H9 (cell line): ENCODE data around the gene POU2AF3. TPM values are rescaled to one million over a fixed set of nuclear protein-coding genes. Genes with fewer than 3 reads are reported as not detected.

ENCODE experiments used
- DNase-seq: peaks from one replicate; pipeline ENCODE4 v3.0.0-alpha.2; 2017
- H2AFZ ChIP-seq: one replicate; pipeline ENCODE4 v1.6.1; 2013; ENCODE audit warnings: mild to moderate bottlenecking, low read length, control low read depth, moderate library complexity
- H2AK5ac ChIP-seq: 2 replicates; pipeline ENCODE4 v1.6.1; 2013; ENCODE audit warnings: low read length, control low read depth, mixed read lengths; ENCODE audit not compliant: insufficient read length
- H2BK120ac ChIP-seq: one replicate; pipeline ENCODE4 v1.6.1; 2013; ENCODE audit warnings: low read depth, mild to moderate bottlenecking, low read length, control low read depth, inconsistent platforms; ENCODE audit not compliant: poor library complexity, severe bottlenecking
- H2BK12ac ChIP-seq: 2 replicates; pipeline ENCODE4 v1.6.1; 2013; ENCODE audit warnings: low read length, control low read depth, mixed read lengths, low read depth; ENCODE audit not compliant: insufficient read length
- H2BK15ac ChIP-seq: 2 replicates; pipeline ENCODE4 v1.6.1; 2013; ENCODE audit warnings: low read depth, low read length, control low read depth
- H2BK20ac ChIP-seq: one replicate; pipeline ENCODE4 v1.6.1; 2013; ENCODE audit warnings: low read depth, mild to moderate bottlenecking, low read length, control low read depth, inconsistent platforms; ENCODE audit not compliant: poor library complexity, severe bottlenecking
- H2BK5ac ChIP-seq: 2 replicates; pipeline ENCODE4 v1.6.1; 2013; ENCODE audit warnings: low read length, control low read depth, mixed read lengths; ENCODE audit not compliant: insufficient read length
- H3K14ac ChIP-seq: 2 replicates; pipeline ENCODE4 v1.6.1; 2013; ENCODE audit warnings: low read length, control low read depth; ENCODE audit not compliant: insufficient read depth
- H3K18ac ChIP-seq: 2 replicates; pipeline ENCODE4 v1.6.1; 2013; ENCODE audit warnings: low read depth, mild to moderate bottlenecking, mixed read lengths, low read length, control low read depth; ENCODE audit not compliant: insufficient read length
- H3K23ac ChIP-seq: 2 replicates; pipeline ENCODE4 v1.6.1; 2013; ENCODE audit warnings: low read length, control low read depth, mixed read lengths, low read depth; ENCODE audit not compliant: insufficient read length
- H3K23me2 ChIP-seq: 2 replicates; pipeline ENCODE4 v1.6.1; 2013; ENCODE audit warnings: low read depth, mild to moderate bottlenecking, mixed read lengths, low read length, control low read depth; ENCODE audit not compliant: insufficient read length, poor library complexity, severe bottlenecking
- H3K27ac ChIP-seq: 2 replicates; pipeline ENCODE4 v1.5.1; 2013; ENCODE audit warnings: low read length, control low read depth, mixed read lengths, low read depth; ENCODE audit not compliant: insufficient read length
- H3K27me3 ChIP-seq: 2 replicates; pipeline ENCODE4 v1.6.1; 2013; ENCODE audit warnings: low read length, control low read depth, inconsistent platforms; ENCODE audit not compliant: insufficient read depth
- H3K4ac ChIP-seq: 2 replicates; pipeline ENCODE4 v1.6.1; 2013; ENCODE audit warnings: low read depth, mild to moderate bottlenecking, control low read depth, inconsistent platforms, low read length, moderate library complexity
- H3K4me1 ChIP-seq: 2 replicates; pipeline ENCODE4 v1.6.1; 2013; ENCODE audit warnings: low read length, control low read depth, inconsistent platforms; ENCODE audit not compliant: insufficient read depth
- H3K4me2 ChIP-seq: 2 replicates; pipeline ENCODE4 v1.6.1; 2013; ENCODE audit warnings: low read length, control low read depth, mixed read lengths; ENCODE audit not compliant: insufficient read length, insufficient read depth
- H3K56ac ChIP-seq: 2 replicates; pipeline ENCODE4 v1.6.1; 2013; ENCODE audit warnings: low read depth, mild to moderate bottlenecking, mixed read lengths, low read length, control low read depth; ENCODE audit not compliant: insufficient read length
- H3K79me1 ChIP-seq: 2 replicates; pipeline ENCODE4 v1.6.1; 2013; ENCODE audit warnings: low read depth, mild to moderate bottlenecking, moderate library complexity, low read length, control low read depth, inconsistent platforms; ENCODE audit not compliant: insufficient read depth, poor library complexity, severe bottlenecking
- H3K79me2 ChIP-seq: 2 replicates; pipeline ENCODE4 v1.6.1; 2013; ENCODE audit warnings: low read length, control low read depth, inconsistent platforms; ENCODE audit not compliant: insufficient read depth
- H3K9ac ChIP-seq: 2 replicates; pipeline ENCODE4 v1.6.1; 2013; ENCODE audit warnings: low read length, control low read depth, mixed read lengths; ENCODE audit not compliant: insufficient read length; ENCODE audit errors: extremely low read depth
- H3K9me3 ChIP-seq: one replicate; pipeline ENCODE4 v1.6.1; 2013; ENCODE audit warnings: low read depth, low read length, inconsistent platforms; ENCODE audit not compliant: control insufficient read depth
- H3T11ph ChIP-seq: one replicate; pipeline ENCODE4 v1.6.1; 2013; ENCODE audit warnings: mild to moderate bottlenecking, low read length, control low read depth, inconsistent platforms
- H4K20me1 ChIP-seq: one replicate; pipeline ENCODE4 v1.6.1; 2013; ENCODE audit not compliant: control insufficient read depth, insufficient read length, insufficient read depth
- H4K5ac ChIP-seq: 2 replicates; pipeline ENCODE4 v1.6.1; 2013; ENCODE audit warnings: low read depth, mild to moderate bottlenecking, mixed read lengths, low read length, control low read depth; ENCODE audit not compliant: insufficient read length
- H4K8ac ChIP-seq: replicated peaks from 2 replicates; pipeline ENCODE4 v1.6.1; 2013; ENCODE audit warnings: low read length, control low read depth, mixed read lengths, low read depth; ENCODE audit not compliant: insufficient read length
- H4K91ac ChIP-seq: 2 replicates; pipeline ENCODE4 v1.6.1; 2013; ENCODE audit warnings: low read depth, mild to moderate bottlenecking, moderate library complexity, mixed read lengths, low read length, control low read depth; ENCODE audit not compliant: insufficient read length
- H3K27ac Mint-ChIP-seq, 3 experiments: 2 replicates in 2 of 3; 3 replicates in 1 of 3; pipeline ENCODE4 v1.8.0; 2020 to 2021; ENCODE audit warnings: mixed read lengths in 3 of 3, mild to moderate bottlenecking in 1 of 3, moderate library complexity in 1 of 3
- H3K27me3 Mint-ChIP-seq: 2 replicates; pipeline ENCODE4 v1.8.0; 2021; ENCODE audit warnings: low read depth, mild to moderate bottlenecking, moderate library complexity, mixed read lengths
- H3K36me3 Mint-ChIP-seq, 3 experiments: 2 replicates in 2 of 3; 3 replicates in 1 of 3; pipeline ENCODE4 v1.8.0; 2020 to 2021; ENCODE audit warnings: low read depth in 3 of 3, mixed read lengths in 3 of 3; ENCODE audit not compliant: insufficient read depth in 1 of 3
- H3K4me1 Mint-ChIP-seq, 2 experiments: 2 replicates each; pipeline ENCODE4 v1.8.0; 2020; ENCODE audit warnings: mixed read lengths in 2 of 2
- H3K4me3 Mint-ChIP-seq, 2 experiments: 2 replicates in 1 of 2; 3 replicates in 1 of 2; pipeline ENCODE4 v1.8.0; 2020 to 2021; ENCODE audit warnings: mild to moderate bottlenecking in 2 of 2, mixed read lengths in 2 of 2, moderate library complexity in 1 of 2
- H3K9me3 Mint-ChIP-seq, 2 experiments: 2 replicates in 1 of 2; 3 replicates in 1 of 2; pipeline ENCODE4 v1.8.0; 2020; ENCODE audit warnings: mild to moderate bottlenecking in 2 of 2, mixed read lengths in 2 of 2, moderate library complexity in 1 of 2
- total RNA-seq: library from RNA; stranded (reverse); gene quantifications from 2 replicates; pipeline ENCODE4 v1.2.1, GENCODE V29; 2021
- TF ChIP-seq, protein P1 (sequence below): fragments of 200-600 bp; sonication (generic); conservative IDR thresholded peaks from 3 replicates; pipeline ENCODE4 v1.8.0; 2021; ENCODE audit warnings: antibody characterized with exemption, mild to moderate bottlenecking

POU2AF3 gene
- total RNA-seq, 1 experiment from 2014 or later = 0.52 TPM

DNA sequence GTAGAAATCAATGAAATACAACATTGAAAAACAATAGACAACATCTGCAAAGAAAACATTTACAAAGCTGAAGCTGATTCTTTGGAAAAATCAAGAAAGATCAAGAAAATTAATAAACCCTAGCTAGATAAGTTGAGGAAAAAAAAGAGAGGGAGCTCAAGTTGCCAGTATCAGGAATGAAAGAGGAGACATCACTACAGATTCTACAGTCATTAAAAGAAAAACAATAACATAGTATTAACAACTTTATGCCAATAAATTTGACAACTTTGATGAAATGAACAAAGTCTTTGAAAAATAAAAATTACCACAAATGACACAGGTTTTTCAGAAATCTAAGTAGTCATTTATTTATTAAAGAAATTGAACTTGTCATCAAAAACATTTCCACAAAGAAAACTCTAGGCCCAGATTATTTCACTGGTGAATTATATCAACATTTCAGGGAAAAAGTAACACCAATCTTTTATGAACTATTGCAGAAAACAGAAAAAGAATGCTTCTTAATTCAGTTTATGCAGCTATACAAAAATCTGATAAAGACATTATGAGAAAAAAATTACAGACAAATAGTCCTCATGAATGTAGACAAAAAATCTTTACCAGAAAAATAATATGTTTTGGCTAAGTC, 41.5 kb downstream of the POU2AF3 start:
- H3K56ac ChIP-seq = no peak overlapping the region
- H4K91ac ChIP-seq = no peak overlapping the region
- no peak overlapping the region for H3K9ac ChIP-seq
- H2BK20ac ChIP-seq = no peak overlapping the region
- no peak overlapping the region for H3K4me2 ChIP-seq
- H3K79me1 ChIP-seq = no peaks in the 10 kb centered on the region
- no peak overlapping the region for H3K27ac Mint-ChIP-seq
- DNase-seq = no peak
- H4K8ac ChIP-seq = no peak overlapping the region
- no peak overlapping the region for H2BK15ac ChIP-seq
- H3K27me3 Mint-ChIP-seq = no peaks in the 10 kb centered on the region
- H3T11ph ChIP-seq = no peak overlapping the region
- peaks cover 7% of the 10 kb centered on the region; the same call in 1 of the 2 replicates for H3K4me1 ChIP-seq
- no peak overlapping the region for H3K27ac ChIP-seq
- no peak overlapping the region for H3K4me3 Mint-ChIP-seq
- no peaks in the 10 kb centered on the region; the same call in 1 of the 2 replicates for H3K27me3 ChIP-seq
- H3K9me3 ChIP-seq = no peaks in the 10 kb centered on the region
- H3K23ac ChIP-seq = no peak overlapping the region
- H3K36me3 Mint-ChIP-seq = peaks cover 0 to 14% (median 9%) of the 10 kb centered on the region in 3 experiments; a peak in 6 of 7 replicates
- no peak overlapping the region for H3K18ac ChIP-seq
- H4K5ac ChIP-seq = no peak overlapping the region
- H3K79me2 ChIP-seq = no peaks in the 10 kb centered on the region
- H3K23me2 ChIP-seq = no peaks in the 10 kb centered on the region
- H3K14ac ChIP-seq = no peak overlapping the region
- H4K20me1 ChIP-seq = no peaks in the 10 kb centered on the region
- peaks cover 17 to 21% of the 10 kb centered on the region in 2 experiments for H3K4me1 Mint-ChIP-seq
- H2BK12ac ChIP-seq = no peak overlapping the region
- H2AFZ ChIP-seq = no peak overlapping the region
- no peak overlapping the region for H2AK5ac ChIP-seq
- TF ChIP-seq, protein P1, sequence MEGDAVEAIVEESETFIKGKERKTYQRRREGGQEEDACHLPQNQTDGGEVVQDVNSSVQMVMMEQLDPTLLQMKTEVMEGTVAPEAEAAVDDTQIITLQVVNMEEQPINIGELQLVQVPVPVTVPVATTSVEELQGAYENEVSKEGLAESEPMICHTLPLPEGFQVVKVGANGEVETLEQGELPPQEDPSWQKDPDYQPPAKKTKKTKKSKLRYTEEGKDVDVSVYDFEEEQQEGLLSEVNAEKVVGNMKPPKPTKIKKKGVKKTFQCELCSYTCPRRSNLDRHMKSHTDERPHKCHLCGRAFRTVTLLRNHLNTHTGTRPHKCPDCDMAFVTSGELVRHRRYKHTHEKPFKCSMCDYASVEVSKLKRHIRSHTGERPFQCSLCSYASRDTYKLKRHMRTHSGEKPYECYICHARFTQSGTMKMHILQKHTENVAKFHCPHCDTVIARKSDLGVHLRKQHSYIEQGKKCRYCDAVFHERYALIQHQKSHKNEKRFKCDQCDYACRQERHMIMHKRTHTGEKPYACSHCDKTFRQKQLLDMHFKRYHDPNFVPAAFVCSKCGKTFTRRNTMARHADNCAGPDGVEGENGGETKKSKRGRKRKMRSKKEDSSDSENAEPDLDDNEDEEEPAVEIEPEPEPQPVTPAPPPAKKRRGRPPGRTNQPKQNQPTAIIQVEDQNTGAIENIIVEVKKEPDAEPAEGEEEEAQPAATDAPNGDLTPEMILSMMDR = no peak
- peaks cover 9 to 10% of the 10 kb centered on the region in 2 experiments for H3K9me3 Mint-ChIP-seq
- H3K4ac ChIP-seq = no peak overlapping the region
- H2BK120ac ChIP-seq = no peak overlapping the region
- H2BK5ac ChIP-seq = no peak overlapping the region
